SK-N-SH treated with all-trans-retinoic acid at 6 μM for 48 hours (cell line): ENCODE measurements around the gene USP17L20.
"Not testable (repeated sequence)": the region's sequence is repeated elsewhere in the genome, so short reads cannot be mapped to it uniquely, and the experiment has no call there.

Experiments used
- CREB5 ChIP-seq: fragments of 250-450 bp; sonication (Bioruptor Pico); IDR thresholded peaks from 2 replicates; pipeline ENCODE4 v1.5.1; 2020; ENCODE audit warnings: low read depth, mild to moderate bottlenecking, moderate library complexity
- GLIS3 ChIP-seq: fragments of 250-450 bp; sonication (Bioruptor Pico); IDR thresholded peaks from 2 replicates; pipeline ENCODE4 v1.5.0; 2020; ENCODE audit warnings: mild to moderate bottlenecking, moderate library complexity
- ISL1 ChIP-seq: fragments of 250-450 bp; sonication (Bioruptor Pico); IDR thresholded peaks from 2 replicates; pipeline ENCODE4 v2.1.2; 2022; ENCODE audit warnings: mild to moderate bottlenecking, moderate library complexity
- OSR1 ChIP-seq: fragments of 250-450 bp; sonication (Bioruptor Pico); IDR thresholded peaks from 2 replicates; pipeline ENCODE4 v1.8.0; 2022; ENCODE audit warnings: moderate library complexity, mild to moderate bottlenecking, inconsistent platforms
- PATZ1 ChIP-seq: fragments of 250-450 bp; sonication (Bioruptor Pico); IDR thresholded peaks from 2 replicates; pipeline ENCODE4 v1.8.0; 2020; ENCODE audit warnings: mild to moderate bottlenecking, moderate library complexity, borderline replicate concordance
- RARB ChIP-seq: fragments of 250-450 bp; sonication (Bioruptor Pico); IDR thresholded peaks from 2 replicates; pipeline ENCODE4 v1.8.0; 2021; ENCODE audit warnings: mild to moderate bottlenecking, moderate library complexity
- ZFP30 ChIP-seq: fragments of 450-650 bp; formaldehyde crosslinking; IDR thresholded peaks from 2 replicates; pipeline ENCODE4 v1.5.0; 2022; ENCODE audit warnings: mild to moderate bottlenecking, moderate library complexity
- ZNF8 ChIP-seq: fragments of 450-650 bp; formaldehyde crosslinking; IDR thresholded peaks from 2 replicates; pipeline ENCODE4 v1.5.0; 2020; ENCODE audit warnings: mild to moderate bottlenecking, moderate library complexity

- TF ChIP-seq RARB (CRISPR knock-in tag); ZFP30; CREB5 (CRISPR knock-in tag); GLIS3; PATZ1; ISL1 (CRISPR knock-in tag); ZNF8 (CRISPR knock-in tag); OSR1 (CRISPR knock-in tag): not testable (repeated sequence)
Observed at GRCh38 chr4:9234085-9234484, 23.8 kb upstream of the USP17L20 start, which contains the start of gene USP17L15.
